Left lung (tissue), 10 donors: ENCODE data around the gene DEPP1. TPM values are rescaled to one million over a fixed set of nuclear protein-coding genes. Genes with fewer than 3 reads are reported as not detected.

ENCODE experiments used
- ATAC-seq: fragments of 200-7000 bp; cut with Tn5 transposase; one replicate; pipeline ENCODE4 v1.9.1; 2020; ENCODE audit warnings: moderate library complexity
- DNase-seq, 4 donors: peaks; one replicate each; pipeline ENCODE4 v3.0.0-alpha.2; 2013 to 2020
- H3K27ac ChIP-seq, 2 donors: fragments of 200-600 bp; sonication (generic) in 1 of 2; one replicate each; pipeline versions ENCODE4 v1.5.0 to v1.8.0; 2020 to 2021
- H3K27me3 ChIP-seq, 2 donors: fragments of 200-600 bp; sonication (generic) in 1 of 2; one replicate each; pipeline versions ENCODE4 v1.5.0 to v1.8.0; 2020 to 2021
- H3K36me3 ChIP-seq, 2 donors: fragments of 200-600 bp; sonication (generic) in 1 of 2; one replicate each; pipeline versions ENCODE4 v1.5.0 to v1.8.0; 2020 to 2021
- H3K4me1 ChIP-seq, 2 donors: fragments of 200-600 bp; one replicate each; pipeline ENCODE4 v1.8.0; 2021
- H3K4me3 ChIP-seq, 2 donors: fragments of 200-600 bp; sonication (generic) in 1 of 2; one replicate each; pipeline versions ENCODE4 v1.5.0 to v1.8.0; 2020 to 2021; ENCODE audit warnings: mild to moderate bottlenecking in 1 of 2
- H3K9me3 ChIP-seq, 2 donors: fragments of 200-600 bp; sonication (generic) in 1 of 2; one replicate each; pipeline versions ENCODE4 v1.5.0 to v1.8.0; 2020 to 2021
- CTCF ChIP-seq, 2 donors: fragments of 200-600 bp; sonication (generic) in 1 of 2; IDR thresholded peaks; one replicate each; pipeline versions ENCODE4 v1.5.0 to v1.8.0; 2021; ENCODE audit warnings: antibody characterized with exemption in 2 of 2
- intact Hi-C, 2 donors: fragments of 100-400 bp; cut with DNase I; formaldehyde crosslinking; loops; one replicate each; pipeline versions ENCODE4 v1.11.2 to v1.14.2; 2022
- polyA plus RNA-seq, 6 donors: library from polyadenylated mRNA; unstranded; fragments of 120-200 nt; gene quantifications; one replicate each; pipeline ENCODE4 v1.2.1, GENCODE V29; 2013; ENCODE audit not compliant: insufficient read length in 6 of 6
- total RNA-seq, 2 donors: library from RNA; stranded (reverse); fragmentation: NEBNext Ultra II Directional; extraction: Animal tissue kit (Norgen Biotek cat#: 25700); gene quantifications; one replicate each; pipeline ENCODE4 v1.2.1, GENCODE V29; 2021
- donor health status: DM: no; HTN: yes; CAD: no.
- donor health status: DM: no; HTN: no; CAD: no.

Gene DEPP1
- total and polyA plus RNA-seq, 8 donors = 18.5 to 59.8 (median 28.3) TPM

DNA sequence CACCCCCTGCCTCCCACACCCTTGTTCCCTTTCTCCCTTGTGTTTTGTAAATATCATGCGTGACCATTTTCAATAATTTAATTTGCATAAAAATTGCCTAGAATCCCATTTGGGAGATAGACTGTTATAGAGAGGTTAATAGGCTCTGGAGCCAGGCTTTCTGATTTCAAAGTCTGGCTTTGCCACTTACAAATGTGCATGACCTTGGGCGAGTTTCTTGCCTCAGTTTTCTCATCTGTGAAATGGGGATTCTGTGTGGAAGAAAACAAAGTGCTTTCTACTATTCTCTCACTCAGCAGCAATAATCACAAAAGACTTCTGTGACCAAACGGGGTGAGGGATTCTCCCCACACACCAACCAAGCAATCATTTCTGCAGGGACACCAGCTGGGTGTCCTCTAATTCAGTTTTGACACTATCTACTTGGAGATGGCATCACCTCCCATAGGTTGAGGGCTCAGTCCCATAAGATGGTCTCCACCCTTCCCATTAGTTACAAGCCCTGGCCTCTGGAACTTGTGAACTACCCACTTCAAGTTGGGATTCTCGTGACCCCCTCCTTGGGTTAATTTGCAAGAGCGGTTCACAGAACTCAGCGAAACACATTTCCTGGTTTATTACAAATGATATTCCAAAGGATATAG, 18.6 kb upstream of the DEPP1 start:
- intact Hi-C loops = no loop called here
- no peak overlapping the region for H3K4me3 ChIP-seq
- peak overlapping the region; percentile 73 to 79 for H3K27ac ChIP-seq
- no peak for ATAC-seq
- H3K9me3 ChIP-seq = no peaks in the 10 kb centered on the region
- H3K27me3 ChIP-seq = no peaks in the 10 kb centered on the region
- H3K4me1 ChIP-seq = peaks cover 9 to 70% of the 10 kb centered on the region in 2 donors
- H3K36me3 ChIP-seq = peaks cover 0 to 20% of the 10 kb centered on the region in 2 donors
- TF ChIP-seq CTCF (IDR thresholded peaks at IDR 0.05) = no peak
- no peak for DNase-seq

- DNase-seq = no peak
- TF ChIP-seq CTCF (IDR thresholded peaks at IDR 0.05) = no peak
- Histone ChIP-seq H3K27me3 (no peaks in the 10 kb centered on the region), H3K9me3 (no peaks in the 10 kb centered on the region), H3K27ac (peak overlapping the region; percentile 73 to 79), H3K36me3 (peaks cover 0 to 31% of the 10 kb centered on the region in 2 donors), H3K4me1 (peaks cover 9 to 62% of the 10 kb centered on the region in 2 donors), H3K4me3 (no peak overlapping the region)
- peak; percentile 13 for ATAC-seq
- intact Hi-C loops = no loop called here
Measured at GRCh38 chr10:44995914-44996669, 17.5 kb upstream of the DEPP1 start.

- H3K36me3 ChIP-seq = peaks cover 0 to 37% of the 10 kb centered on the region in 2 donors
- peak overlapping the region; percentile 73 to 79 for H3K27ac ChIP-seq
- no peak overlapping the region for H3K4me3 ChIP-seq
- H3K27me3 ChIP-seq = no peaks in the 10 kb centered on the region
- DNase-seq = no peak
- H3K4me1 ChIP-seq = peaks cover 9 to 65% of the 10 kb centered on the region in 2 donors
- TF ChIP-seq CTCF (IDR thresholded peaks at IDR 0.05) = no peak
- intact Hi-C loops = no loop called here
- no peak for ATAC-seq
- H3K9me3 ChIP-seq = no peaks in the 10 kb centered on the region
Measured at GRCh38 chr10:44995581-44995913, 16.9 kb upstream of the DEPP1 start.

DNA sequence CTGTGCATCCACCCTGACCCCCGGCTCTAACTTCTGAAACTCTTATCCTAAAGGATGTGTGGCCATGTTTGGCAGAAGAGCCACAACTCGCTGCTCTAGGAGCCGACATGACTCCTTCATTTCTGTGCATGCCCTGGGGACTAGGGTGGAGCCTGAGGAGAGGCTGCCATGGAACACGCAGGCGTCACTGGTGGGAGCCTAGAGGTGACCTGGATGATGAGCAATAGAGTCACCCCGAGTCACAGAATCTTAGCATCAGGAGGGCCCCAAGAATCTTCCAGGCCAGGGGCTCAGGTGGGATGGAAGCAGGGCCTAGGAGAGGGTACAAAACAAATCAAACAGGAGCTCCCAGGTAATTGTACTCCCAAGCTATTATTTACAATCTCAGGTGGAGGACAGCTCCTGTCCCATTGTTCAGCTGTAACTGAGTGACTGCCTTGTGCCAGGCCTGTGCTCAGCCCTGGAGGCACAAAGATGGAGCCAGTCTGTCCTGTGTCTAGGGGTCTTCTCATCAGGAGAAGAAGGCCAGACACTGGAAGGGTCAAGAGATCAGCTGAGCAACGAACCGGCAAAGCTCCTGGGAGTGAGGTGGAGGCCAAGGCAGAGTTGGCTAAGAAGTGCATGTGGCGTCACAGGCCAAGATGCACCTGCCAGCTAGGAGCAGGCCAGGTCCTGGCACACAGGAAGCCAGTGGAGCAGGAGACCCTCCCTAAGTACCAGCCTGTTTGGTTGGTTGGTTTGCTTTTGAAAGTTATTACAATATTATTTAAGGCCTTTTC, 16.3 kb upstream of the DEPP1 start:
- Histone ChIP-seq H3K4me1 (peaks cover 3 to 60% of the 10 kb centered on the region in 2 donors), H3K27ac (peak overlapping the region; percentile 73 to 79)

More for the DNA sequence above, 16.3 kb upstream of the DEPP1 start:
- ATAC-seq (no peak), DNase-seq (no peak)
- Histone ChIP-seq H3K9me3 (no peaks in the 10 kb centered on the region), H3K4me3 (no peak overlapping the region), H3K27me3 (no peaks in the 10 kb centered on the region), H3K36me3 (peaks cover 0 to 43% of the 10 kb centered on the region in 2 donors)
- intact Hi-C loops = no loop called here
- no peak for TF ChIP-seq CTCF (IDR thresholded peaks at IDR 0.05)
